GM10248 (cell line): Measurements from ENCODE around the gene PTGES.
"Not testable (repeated sequence)": the region's sequence is repeated elsewhere in the genome, so short reads cannot be mapped to it uniquely, and the experiment has no call there.

Experiments
- CTCF ChIA-PET: fragments of 300-600 bp; sonication (Branson Sonifier 250); formaldehyde crosslinking; extraction: SDS; loops from one replicate; lab custom pipeline; 2021; ENCODE audit warnings: antibody characterized with exemption; lab: Yijun Ruan, JAX
- POLR2A ChIA-PET: fragments of 350-650 bp; sonication (Branson Sonifier 250); formaldehyde crosslinking; extraction: SDS; loops from one replicate; lab custom pipeline; 2020; ENCODE audit warnings: antibody characterized with exemption; lab: Yijun Ruan, JAX
- DNase-seq: peaks from one replicate; pipeline ENCODE4 v3.0.0; 2012; ENCODE audit errors: extremely low spot score
- TF ChIP-seq, protein P1 (sequence below): IDR thresholded peaks from 2 replicates; pipeline ENCODE4 v1.5.1; 2012; ENCODE audit warnings: mild to moderate bottlenecking, low read depth; ENCODE audit errors: extremely low read depth, missing control alignments, control extremely low read depth

PTGES gene

DNA sequence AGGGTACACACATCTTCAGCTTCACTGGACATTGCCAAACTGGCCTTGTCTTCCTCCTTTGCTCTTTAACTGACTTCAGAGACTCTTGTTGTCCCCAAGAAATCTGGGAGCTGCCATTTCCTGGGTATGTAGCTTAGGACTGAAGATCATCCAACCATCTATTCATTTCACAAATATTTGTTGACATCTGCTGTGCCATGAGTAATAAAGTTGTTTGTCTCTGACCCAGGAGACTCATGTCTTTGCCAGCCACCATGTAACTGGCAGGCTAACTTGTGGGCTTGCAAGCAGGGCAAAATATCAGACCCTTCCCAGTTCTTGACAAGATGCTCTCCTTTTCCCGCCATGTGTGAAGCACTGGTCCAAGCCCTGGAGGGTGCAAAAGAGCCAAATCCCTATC lies 33.0 kb upstream of the PTGES start:
- ChIA-PET CTCF (interaction anchor here (1.0 to 8.6 kb wide), 3 partner anchors 49 to 106 kb away, joined by 3 to 99 read pairs (median 66); no protein-coding TSS in a partner anchor), POLR2A (no interaction called here)
- TF ChIP-seq, protein P1, sequence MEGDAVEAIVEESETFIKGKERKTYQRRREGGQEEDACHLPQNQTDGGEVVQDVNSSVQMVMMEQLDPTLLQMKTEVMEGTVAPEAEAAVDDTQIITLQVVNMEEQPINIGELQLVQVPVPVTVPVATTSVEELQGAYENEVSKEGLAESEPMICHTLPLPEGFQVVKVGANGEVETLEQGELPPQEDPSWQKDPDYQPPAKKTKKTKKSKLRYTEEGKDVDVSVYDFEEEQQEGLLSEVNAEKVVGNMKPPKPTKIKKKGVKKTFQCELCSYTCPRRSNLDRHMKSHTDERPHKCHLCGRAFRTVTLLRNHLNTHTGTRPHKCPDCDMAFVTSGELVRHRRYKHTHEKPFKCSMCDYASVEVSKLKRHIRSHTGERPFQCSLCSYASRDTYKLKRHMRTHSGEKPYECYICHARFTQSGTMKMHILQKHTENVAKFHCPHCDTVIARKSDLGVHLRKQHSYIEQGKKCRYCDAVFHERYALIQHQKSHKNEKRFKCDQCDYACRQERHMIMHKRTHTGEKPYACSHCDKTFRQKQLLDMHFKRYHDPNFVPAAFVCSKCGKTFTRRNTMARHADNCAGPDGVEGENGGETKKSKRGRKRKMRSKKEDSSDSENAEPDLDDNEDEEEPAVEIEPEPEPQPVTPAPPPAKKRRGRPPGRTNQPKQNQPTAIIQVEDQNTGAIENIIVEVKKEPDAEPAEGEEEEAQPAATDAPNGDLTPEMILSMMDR: no peak
- DNase-seq: no peak

- POLR2A ChIA-PET, DNase-seq: not testable (repeated sequence)
- CTCF ChIA-PET: interaction anchor here (2.1 to 8.6 kb wide), 4 partner anchors 8 to 58 kb away, joined by 5 to 99 read pairs (median 36); no protein-coding TSS in a partner anchor
Measured at GRCh38 chr9:129784970-129785369, 32.1 kb upstream of the PTGES start.

DNA sequence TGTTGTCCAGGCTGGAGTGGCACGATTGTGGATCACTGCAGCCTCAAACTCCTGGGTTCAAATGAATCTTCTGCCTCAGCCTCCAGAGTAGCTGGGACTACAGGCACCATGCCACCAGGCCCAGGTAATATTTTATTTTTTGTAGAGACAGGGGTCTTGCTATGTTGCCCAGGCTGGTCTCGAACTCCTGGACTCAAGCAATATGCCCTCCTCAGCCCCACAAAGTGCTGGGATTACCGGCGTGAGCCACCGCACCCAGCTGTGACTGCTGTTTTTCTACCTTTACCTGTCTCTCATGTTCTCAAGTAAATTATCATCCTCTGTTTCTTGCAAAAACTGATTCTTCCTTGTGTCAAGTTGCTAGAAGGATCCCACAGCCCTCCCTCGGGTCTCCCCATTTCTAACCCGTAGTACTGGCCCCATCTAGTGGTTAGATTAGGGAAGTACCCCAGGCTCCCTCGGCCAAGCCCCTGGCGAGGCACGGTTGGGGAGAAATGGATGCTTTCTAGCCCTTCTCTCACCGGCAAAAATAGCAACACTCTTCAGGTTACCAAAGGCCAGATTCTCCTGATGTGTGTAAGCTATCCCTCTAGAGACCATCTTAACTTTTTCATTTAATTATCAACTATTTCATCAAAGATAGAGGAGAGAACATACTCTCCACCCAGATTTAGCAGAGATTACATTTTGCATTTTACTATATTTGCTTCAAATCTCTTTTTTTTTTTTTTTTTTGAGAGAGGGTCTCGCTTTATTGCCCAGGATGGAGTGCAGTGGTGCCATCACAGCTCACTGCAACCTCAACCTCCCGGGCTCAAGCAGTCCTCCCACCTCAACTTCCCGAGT lies 30.9 kb upstream of the PTGES start:
- TF ChIP-seq, protein P1: peak; percentile 70
- peak; percentile 88 for DNase-seq
- POLR2A ChIA-PET: no interaction called here
- CTCF ChIA-PET: interaction anchor here (0.8 to 8.6 kb wide), 11 partner anchors 9 to 653 kb away, joined by 3 to 99 read pairs (median 5); partner anchors contain the start of gene NTMT1

GRCh38 chr9:129781981-129782380 lies 29.1 kb upstream of the PTGES start:
- ChIA-PET POLR2A (no interaction called here), CTCF (interaction anchor here (1.2 to 8.6 kb wide), 6 partner anchors 8 to 651 kb away, joined by 3 to 99 read pairs (median 20); no protein-coding TSS in a partner anchor)
- no peak for DNase-seq
- TF ChIP-seq, protein P1: no peak

- POLR2A ChIA-PET: no interaction called here
- TF ChIP-seq, protein P1: no peak
- CTCF ChIA-PET: interaction anchor here (1.2 to 8.6 kb wide), 6 partner anchors 9 to 650 kb away, joined by 3 to 99 read pairs (median 20); no protein-coding TSS in a partner anchor
- no peak for DNase-seq
Measured at GRCh38 chr9:129781131-129781530, 28.3 kb upstream of the PTGES start.

DNA sequence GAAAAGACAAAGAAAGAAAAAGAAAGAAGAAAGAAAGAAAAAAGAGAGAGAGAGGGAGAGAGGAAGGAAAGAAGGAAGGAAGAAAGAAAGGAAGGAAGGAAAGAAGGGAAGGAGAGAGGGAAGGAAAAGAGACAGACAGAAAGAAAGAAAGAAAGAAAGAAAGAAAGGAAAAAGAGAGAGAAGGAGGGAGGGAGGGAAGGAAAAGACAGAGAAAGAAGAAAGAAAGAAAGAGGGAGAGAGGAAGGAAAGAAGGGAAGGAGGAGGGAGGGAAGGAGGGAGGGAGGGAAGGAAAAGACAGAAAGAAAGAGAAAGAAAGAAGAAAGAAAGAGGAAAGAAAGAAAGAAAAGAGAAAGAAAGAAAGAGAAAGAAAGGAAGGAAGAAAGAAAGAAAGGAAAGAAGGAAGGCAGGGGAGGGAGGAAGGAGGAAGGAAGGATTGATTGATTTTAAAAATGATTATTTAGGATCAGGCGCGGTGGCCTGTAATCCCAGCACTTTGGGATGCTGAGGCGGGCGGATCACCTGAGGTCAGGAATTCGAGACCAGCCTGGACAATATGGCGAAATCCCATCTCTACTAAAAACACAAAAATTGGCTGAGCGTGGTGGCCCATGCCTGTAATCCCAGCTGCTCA lies 26.8 kb upstream of the PTGES start:
- no peak for DNase-seq
- CTCF ChIA-PET: interaction anchor here (1.1 to 6.3 kb wide), 2 partner anchors 10 to 53 kb away, joined by 3 to 66 read pairs; no protein-coding TSS in a partner anchor
- POLR2A ChIA-PET: no interaction called here
- TF ChIP-seq, protein P1: no peak

DNA sequence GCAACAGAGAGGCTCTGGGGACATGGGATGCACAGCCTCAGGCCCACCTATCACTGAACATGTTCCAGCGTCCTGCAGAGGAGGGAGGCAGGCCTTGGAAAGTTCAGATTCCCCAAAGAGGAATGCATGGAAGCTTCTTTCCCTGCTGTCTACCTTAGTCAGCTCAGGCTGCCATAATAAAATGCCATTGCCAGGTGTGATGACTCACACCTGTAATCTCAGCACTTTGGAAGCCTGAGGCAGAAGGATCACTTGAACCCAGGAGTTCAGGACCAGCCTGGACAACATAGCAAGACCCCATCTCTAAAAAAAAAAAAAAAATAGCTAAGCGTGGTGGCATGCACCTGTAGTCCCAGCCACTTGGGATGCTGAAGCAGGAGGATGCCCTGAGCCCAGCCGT lies 25.6 kb upstream of the PTGES start:
- TF ChIP-seq, protein P1: no peak
- no peak for DNase-seq
- ChIA-PET CTCF (interaction anchor here (2.9 to 3.5 kb wide), 2 partner anchors 11 to 40 kb away, joined by 16 to 23 read pairs; no protein-coding TSS in a partner anchor), POLR2A (no interaction called here)
